RPMI7951 (cell line): ENCODE data around the gene ARF6. TPM values are rescaled to one million over a fixed set of nuclear protein-coding genes. Genes with fewer than 3 reads are reported as not detected.

Source experiments
- DNase-seq: peaks from one replicate; pipeline ENCODE4 v3.0.0-alpha.2; 2012; ENCODE audit warnings: low read depth
- total RNA-seq: library from RNA; depleted of rRNA; stranded (reverse); fragments of >200 nt; shearing (Covaris generic); gene quantifications from 2 replicates; pipeline ENCODE4 v1.2.3, GENCODE V29; 2014; rRNA removed

Gene ARF6
- total RNA-seq, 1 experiment from 2014 or later = 51.5 TPM

DNA sequence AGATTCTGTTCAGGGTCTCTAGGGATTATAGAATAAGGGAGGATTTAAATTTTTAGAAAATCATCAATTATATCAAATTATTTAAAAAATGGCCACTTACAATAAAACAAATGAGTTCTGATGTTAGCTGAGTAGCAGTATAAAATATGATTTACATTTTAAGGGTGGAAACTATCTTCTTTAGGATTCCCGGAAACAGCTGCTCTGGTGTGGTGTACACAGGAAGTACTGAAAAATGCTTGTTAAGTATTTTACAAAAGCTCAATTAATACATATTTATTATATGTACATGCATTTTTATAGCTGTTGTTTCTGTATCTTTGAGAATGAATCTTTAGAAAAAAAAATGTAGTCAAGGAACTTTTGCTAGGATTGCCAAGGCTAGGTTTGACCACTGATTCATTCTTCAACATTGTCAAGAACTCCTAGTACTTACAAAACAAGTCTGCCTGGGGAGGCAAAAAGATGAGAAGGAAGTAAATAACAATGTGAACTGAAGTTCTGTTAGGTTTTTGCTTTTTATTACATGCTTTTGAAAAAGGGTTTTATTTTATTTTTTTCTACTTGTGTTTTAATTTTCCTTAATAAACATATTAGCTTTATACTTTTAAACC lies 48.0 kb downstream of the ARF6 start:
- no peak for DNase-seq

DNA sequence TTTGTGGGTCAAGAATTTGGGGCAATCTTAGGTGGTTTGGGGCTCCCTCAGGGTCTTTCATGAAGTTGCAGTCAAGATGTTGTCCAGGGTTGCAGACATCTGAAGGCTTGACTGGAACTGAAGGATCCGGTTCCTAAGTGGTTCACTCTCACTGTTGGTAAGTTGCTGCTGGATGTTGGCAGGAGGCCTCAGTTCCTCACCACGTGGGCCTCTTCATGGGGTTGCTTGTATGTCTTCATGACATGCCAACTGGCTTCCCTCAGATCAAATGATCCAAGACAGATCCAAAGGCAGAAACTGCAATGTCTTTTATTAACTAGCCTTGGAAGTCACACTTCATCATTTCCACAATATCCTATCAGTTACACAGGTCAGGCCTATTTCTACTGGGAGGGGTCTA lies 49.2 kb downstream of the ARF6 start:
- DNase-seq = no peak

DNA sequence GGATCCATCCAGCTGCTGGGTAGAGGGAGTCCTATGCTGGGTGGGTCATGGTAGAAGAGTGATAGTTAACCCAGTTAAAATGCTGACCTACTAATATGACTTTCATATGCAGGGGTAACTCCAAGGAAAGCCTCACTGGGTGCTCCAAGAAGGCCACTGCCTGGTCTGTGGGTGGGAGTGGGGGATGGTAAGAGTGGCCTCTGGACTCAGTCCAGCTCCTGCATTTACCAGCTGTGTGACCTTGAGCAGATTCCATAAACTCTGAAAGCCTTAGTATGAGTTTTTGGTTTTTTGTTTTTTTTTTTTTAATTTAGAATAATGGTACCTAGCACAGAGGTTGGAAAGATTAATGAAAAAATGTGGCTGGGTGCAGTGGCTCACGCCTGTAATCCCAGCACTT lies 51.6 kb downstream of the ARF6 start:
- no peak for DNase-seq

DNA sequence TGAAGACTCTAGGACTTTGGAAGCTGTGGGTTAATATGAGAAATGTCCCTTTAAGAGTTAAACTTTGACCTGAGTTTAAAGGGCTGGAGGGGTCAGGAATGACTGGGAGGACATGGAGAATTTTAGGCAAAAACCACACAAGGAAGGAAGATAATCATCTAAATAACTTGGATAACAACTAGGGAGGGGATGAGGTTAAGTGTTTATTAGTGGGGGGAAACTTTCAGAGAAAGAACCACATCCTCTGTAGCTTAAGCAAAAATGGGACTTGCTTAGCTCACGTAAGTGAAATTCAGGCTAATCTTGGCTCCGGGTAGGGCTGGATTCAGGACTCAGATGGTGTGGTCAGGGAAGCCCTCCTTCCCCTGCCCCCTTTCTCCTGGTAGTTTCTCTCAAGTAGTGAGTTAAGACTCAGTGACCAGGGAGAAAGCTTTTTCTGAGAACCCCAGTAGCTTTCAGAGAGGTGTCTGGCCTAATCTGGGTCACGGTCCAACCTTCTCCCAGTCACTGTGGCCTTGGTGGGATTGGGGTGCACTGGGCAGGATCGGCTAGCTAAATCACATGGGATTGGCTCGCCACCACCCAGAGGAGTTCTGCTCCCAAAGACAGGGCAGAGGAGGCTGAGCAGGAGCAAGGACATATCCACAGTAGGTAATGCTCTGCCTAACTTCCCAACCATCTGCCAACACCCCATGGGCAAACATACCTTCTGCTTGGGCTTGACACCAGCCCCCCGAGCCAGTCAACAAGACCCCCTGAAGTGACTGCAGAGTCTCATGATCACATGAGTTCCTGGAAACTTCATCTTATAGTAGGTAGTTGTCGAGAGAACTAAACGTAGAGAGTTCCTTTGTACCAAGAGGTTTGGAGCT lies 52.8 kb downstream of the ARF6 start:
- peak; percentile 19 for DNase-seq

Other genes starting within 250 kb of the ARF6 start
- gene POLE2, start 204.9 kb upstream of the ARF6 start, total RNA-seq = 55.1 and 56.2 TPM in 2 replicates
- 1.5 and 1.6 TPM in 2 replicates for gene KLHDC1, start 200.0 kb upstream of the ARF6 start, total RNA-seq
- gene KLHDC2, start 124.9 kb upstream of the ARF6 start, total RNA-seq = 56.1 and 58.5 TPM in 2 replicates
- 31.4 and 49.5 TPM in 2 replicates for gene NEMF, start 40.3 kb upstream of the ARF6 start, total RNA-seq
- gene VCPKMT, start 223.5 kb downstream of the ARF6 start, total RNA-seq = 9.5 and 10.0 TPM in 2 replicates